Keratinocyte (primary cell): ENCODE results near the gene MGAT5. TPM values are rescaled to one million over a fixed set of nuclear protein-coding genes. Genes with fewer than 3 reads are reported as not detected.
A peak's percentile ranks its signal among the peaks of the same experiment; 100 is the strongest.

Experiments
- DNase-seq: peaks from one replicate; pipeline ENCODE4 v3.0.0-alpha.2; 2011; ENCODE audit warnings: low read depth, missing footprints, low spot score
- FAIRE-seq: peaks from 2 replicates; lab custom pipeline; 2011; peaks lifted over from hg19 to GRCh38; lab: Jason Lieb, UNC
- H2AFZ ChIP-seq: 2 replicates; pipeline ENCODE4 v1.6.0; 2012; ENCODE audit warnings: low read length, control low read depth, inconsistent platforms; ENCODE audit not compliant: control insufficient read depth
- H3K27ac ChIP-seq: 2 replicates; pipeline ENCODE4 v1.5.1; 2011; ENCODE audit warnings: low read length; ENCODE audit not compliant: control insufficient read depth, insufficient read depth
- H3K27me3 ChIP-seq: 3 replicates; pipeline ENCODE4 v1.6.0; 2011; ENCODE audit warnings: low read length; ENCODE audit not compliant: control insufficient read depth, insufficient read depth; ENCODE audit errors: extremely low read depth
- H3K36me3 ChIP-seq, 2 experiments: 2 replicates in 1 of 2; 3 replicates in 1 of 2; pipeline ENCODE4 v1.5.1; 2011; ENCODE audit warnings: low read length in 2 of 2, mild to moderate bottlenecking in 1 of 2; ENCODE audit not compliant: control insufficient read depth in 2 of 2, insufficient read depth in 2 of 2; ENCODE audit errors: extremely low read depth in 1 of 2
- H3K4me1 ChIP-seq: 3 replicates; pipeline ENCODE4 v1.5.1; 2011; ENCODE audit warnings: low read length; ENCODE audit not compliant: control insufficient read depth, insufficient read depth; ENCODE audit errors: extremely low read depth
- H3K4me2 ChIP-seq: 3 replicates; pipeline ENCODE4 v1.6.0; 2011; ENCODE audit warnings: low read depth, low read length; ENCODE audit not compliant: control insufficient read depth, insufficient read depth; ENCODE audit errors: extremely low read depth
- H3K4me3 ChIP-seq, 3 experiments: fragments of 200-600 bp in 1 of 3; sonication (generic) in 1 of 3; 2 replicates in 2 of 3; 3 replicates in 1 of 3; pipeline ENCODE4 v1.5.1; 2011 to 2016; ENCODE audit warnings: low read length in 3 of 3, mild to moderate bottlenecking in 3 of 3, control low read depth in 2 of 3, inconsistent platforms in 1 of 3, low read depth in 1 of 3, mixed read lengths in 1 of 3, mixed run types in 1 of 3, moderate library complexity in 1 of 3; ENCODE audit not compliant: control insufficient read depth in 2 of 3, insufficient read depth in 2 of 3; ENCODE audit errors: extremely low read depth in 1 of 3
- H3K79me2 ChIP-seq: 2 replicates; pipeline ENCODE4 v1.6.0; 2012; ENCODE audit warnings: low read length; ENCODE audit not compliant: control insufficient read depth, insufficient read depth
- H3K9ac ChIP-seq: 3 replicates; pipeline ENCODE4 v1.6.0; 2011; ENCODE audit warnings: low read length; ENCODE audit not compliant: control insufficient read depth, insufficient read depth; ENCODE audit errors: extremely low read depth
- H3K9me1 ChIP-seq: 3 replicates; pipeline ENCODE4 v1.6.0; 2011; ENCODE audit warnings: low read length; ENCODE audit not compliant: control insufficient read depth, insufficient read depth; ENCODE audit errors: extremely low read depth
- H3K9me3 ChIP-seq: 2 replicates; pipeline ENCODE4 v1.5.1; 2012; ENCODE audit warnings: low read depth, low read length; ENCODE audit not compliant: control insufficient read depth
- H4K20me1 ChIP-seq: 3 replicates; pipeline ENCODE4 v1.6.0; 2011; ENCODE audit warnings: low read length; ENCODE audit not compliant: control insufficient read depth, insufficient read depth; ENCODE audit errors: extremely low read depth
- EZH2 ChIP-seq: IDR thresholded peaks from one replicate; pipeline ENCODE4 v1.6.1; 2012; ENCODE audit warnings: inconsistent platforms, mild to moderate bottlenecking, low read length, moderate library complexity
- dilution Hi-C: fragments of 300-500 bp; cut with MboI; formaldehyde crosslinking; loops from one replicate; pipeline ENCODE4 v1.7.0; 2020; ENCODE audit warnings: low sequenced_read_pairs; ENCODE audit not compliant: extremely low pct_ligation_motif_present
- polyA plus RNA-seq, 5 experiments: library from polyadenylated mRNA; depleted of rRNA in 3 of 5; stranded (reverse) in 3 of 5; stranded (forward) in 1 of 5; unstranded in 1 of 5; fragments of >200 nt; gene quantifications; 1 replicate in 1 of 5; 2 replicates in 3 of 5; 3 replicates in 1 of 5; pipeline versions ENCODE4 v1.2.1 to v1.2.3, GENCODE V29; 2011 to 2012; ENCODE audit warnings: missing spikeins in 2 of 5, low read depth in 1 of 5, low replicate concordance in 1 of 5
- TF ChIP-seq, protein P1 (sequence below), 3 experiments: IDR thresholded peaks in 1 of 3; conservative IDR thresholded peaks in 1 of 3; optimal IDR thresholded peaks in 1 of 3; 2 replicates in 2 of 3; 3 replicates in 1 of 3; pipeline versions ENCODE3 to v1.5.1; 2011; ENCODE audit warnings: low read length in 3 of 3, mild to moderate bottlenecking in 3 of 3, moderate library complexity in 2 of 3, control low read depth in 1 of 3, inconsistent platforms in 1 of 3; ENCODE audit not compliant: insufficient read depth in 2 of 3; ENCODE audit errors: extremely low read depth in 1 of 3

The MGAT5 gene
- polyA plus RNA-seq, 1 donor (not counting 4 experiments of a cell fraction or from before 2014, with no cell fraction given) = 23.0 TPM

DNA sequence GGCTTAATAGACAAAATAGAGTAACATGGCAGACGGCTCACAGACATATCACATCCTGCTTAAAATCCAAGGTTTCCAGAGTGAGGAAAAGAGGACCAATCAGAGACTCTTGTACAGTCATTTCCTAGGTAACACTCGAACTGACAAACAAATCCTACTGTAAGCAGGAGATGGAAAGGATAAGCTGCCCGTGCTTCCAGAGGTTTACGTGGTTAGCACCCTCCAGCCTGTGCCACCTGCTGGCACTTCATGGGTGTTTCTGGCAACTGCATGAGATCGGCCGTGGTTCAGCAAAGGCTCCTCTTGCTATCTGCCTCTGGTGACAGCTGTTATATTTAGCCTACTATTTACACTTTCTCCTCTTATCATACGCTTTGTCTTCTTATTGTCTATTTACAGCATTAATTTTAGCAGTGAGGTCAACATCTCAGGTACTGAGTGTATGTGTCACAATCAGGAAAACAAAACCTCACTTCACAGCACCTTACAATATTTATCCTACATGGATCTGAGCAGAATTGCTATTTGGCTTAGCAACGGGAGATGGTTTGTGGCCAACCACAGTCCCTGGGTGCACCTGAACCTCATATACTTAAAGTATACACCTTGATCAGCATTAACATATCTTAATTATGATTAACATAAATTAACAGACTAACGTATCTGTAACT lies 238.0 kb downstream of the MGAT5 start:
- no peak overlapping the region for H3K9ac ChIP-seq
- no peaks in the 10 kb centered on the region for H3K79me2 ChIP-seq
- no peaks in the 10 kb centered on the region for H4K20me1 ChIP-seq
- no peak for DNase-seq
- H3K27me3 ChIP-seq = peaks cover 20% of the 10 kb centered on the region
- H3K4me3 ChIP-seq = no peak overlapping the region
- no peaks in the 10 kb centered on the region for H3K9me1 ChIP-seq
- TF ChIP-seq EZH2 = no peak
- TF ChIP-seq, protein P1, sequence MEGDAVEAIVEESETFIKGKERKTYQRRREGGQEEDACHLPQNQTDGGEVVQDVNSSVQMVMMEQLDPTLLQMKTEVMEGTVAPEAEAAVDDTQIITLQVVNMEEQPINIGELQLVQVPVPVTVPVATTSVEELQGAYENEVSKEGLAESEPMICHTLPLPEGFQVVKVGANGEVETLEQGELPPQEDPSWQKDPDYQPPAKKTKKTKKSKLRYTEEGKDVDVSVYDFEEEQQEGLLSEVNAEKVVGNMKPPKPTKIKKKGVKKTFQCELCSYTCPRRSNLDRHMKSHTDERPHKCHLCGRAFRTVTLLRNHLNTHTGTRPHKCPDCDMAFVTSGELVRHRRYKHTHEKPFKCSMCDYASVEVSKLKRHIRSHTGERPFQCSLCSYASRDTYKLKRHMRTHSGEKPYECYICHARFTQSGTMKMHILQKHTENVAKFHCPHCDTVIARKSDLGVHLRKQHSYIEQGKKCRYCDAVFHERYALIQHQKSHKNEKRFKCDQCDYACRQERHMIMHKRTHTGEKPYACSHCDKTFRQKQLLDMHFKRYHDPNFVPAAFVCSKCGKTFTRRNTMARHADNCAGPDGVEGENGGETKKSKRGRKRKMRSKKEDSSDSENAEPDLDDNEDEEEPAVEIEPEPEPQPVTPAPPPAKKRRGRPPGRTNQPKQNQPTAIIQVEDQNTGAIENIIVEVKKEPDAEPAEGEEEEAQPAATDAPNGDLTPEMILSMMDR (optimal IDR thresholded peaks at IDR 0.05 in 1 of 3, IDR thresholded peaks at IDR 0.05 in 1 of 3, conservative IDR thresholded peaks at IDR 0.05 in 1 of 3; ENCODE audit: extremely low read depth in 1 of 3, insufficient read depth in 2 of 3, low read length in 3 of 3) = peak; percentile 45 to 66 (median 59)
- H3K27ac ChIP-seq = no peak overlapping the region
- peak; percentile 23 for FAIRE-seq
- no peaks in the 10 kb centered on the region for H3K9me3 ChIP-seq
- dilution Hi-C loops = no loop called here
- H3K36me3 ChIP-seq = no peaks in the 10 kb centered on the region
- H2AFZ ChIP-seq = no peak overlapping the region
- no peaks in the 10 kb centered on the region for H3K4me1 ChIP-seq
- H3K4me2 ChIP-seq = no peak overlapping the region

DNA sequence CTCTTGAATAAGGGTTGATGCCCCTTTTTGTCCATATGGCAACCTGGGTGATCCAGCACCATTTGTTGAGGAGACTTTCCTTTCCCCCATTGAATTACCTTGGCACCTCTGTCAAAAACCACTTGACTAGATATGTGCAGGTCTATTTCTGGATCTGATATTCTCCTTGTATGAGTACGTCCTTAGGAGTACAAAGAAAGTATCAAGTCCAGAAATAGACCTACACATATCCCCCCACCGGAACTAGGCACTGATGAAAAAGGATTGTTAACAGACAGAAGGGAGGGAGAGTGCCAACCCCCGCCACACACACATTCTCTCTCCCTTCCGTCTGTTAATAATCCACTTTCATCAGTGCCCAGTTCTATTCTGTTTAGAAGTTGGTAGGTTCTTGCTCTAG lies 239.9 kb downstream of the MGAT5 start:
- no peaks in the 10 kb centered on the region for H3K9me1 ChIP-seq
- H3K4me2 ChIP-seq = no peak overlapping the region
- no peak overlapping the region for H3K27ac ChIP-seq
- H3K79me2 ChIP-seq = no peaks in the 10 kb centered on the region
- H4K20me1 ChIP-seq = no peaks in the 10 kb centered on the region
- dilution Hi-C loops = no loop called here
- no peaks in the 10 kb centered on the region for H3K9me3 ChIP-seq
- TF ChIP-seq, protein P1 (optimal IDR thresholded peaks at IDR 0.05 in 1 of 3, IDR thresholded peaks at IDR 0.05 in 1 of 3, conservative IDR thresholded peaks at IDR 0.05 in 1 of 3; ENCODE audit: extremely low read depth in 1 of 3, insufficient read depth in 2 of 3, low read length in 3 of 3) = no peak
- no peak for TF ChIP-seq EZH2
- H3K4me1 ChIP-seq = no peaks in the 10 kb centered on the region
- H2AFZ ChIP-seq = no peak overlapping the region
- no peaks in the 10 kb centered on the region for H3K36me3 ChIP-seq
- H3K9ac ChIP-seq = no peak overlapping the region
- H3K4me3 ChIP-seq = no peak overlapping the region
- no peak for DNase-seq
- peaks cover 20% of the 10 kb centered on the region for H3K27me3 ChIP-seq
- FAIRE-seq = no peak
